Mucosa of rectum (tissue), 2 donors: ENCODE results near the gene ADGRB3.

Source experiments
- H3K27ac ChIP-seq, 2 donors: one replicate each; pipeline ENCODE4 v1.7.0; 2013; ENCODE audit warnings: inconsistent platforms in 2 of 2, low read depth in 2 of 2, low read length in 2 of 2
- H3K27me3 ChIP-seq, 2 donors: one replicate each; pipeline ENCODE4 v1.7.0; 2013; ENCODE audit warnings: low read length in 2 of 2; ENCODE audit not compliant: control insufficient read depth in 2 of 2, insufficient read depth in 2 of 2
- H3K36me3 ChIP-seq, 2 donors: one replicate each; pipeline ENCODE4 v1.7.0; 2013; ENCODE audit warnings: low read length in 2 of 2; ENCODE audit not compliant: control insufficient read depth in 2 of 2, insufficient read depth in 2 of 2
- H3K4me1 ChIP-seq, 2 donors: one replicate each; pipeline ENCODE4 v1.7.0; 2013; ENCODE audit warnings: low read length in 2 of 2, mild to moderate bottlenecking in 1 of 2; ENCODE audit not compliant: control insufficient read depth in 2 of 2, insufficient read depth in 2 of 2
- H3K4me3 ChIP-seq, 2 donors: one replicate each; pipeline ENCODE4 v1.7.0; 2013; ENCODE audit warnings: low read length in 2 of 2
- H3K9ac ChIP-seq, 2 donors: one replicate each; pipeline ENCODE4 v1.7.0; 2013; ENCODE audit warnings: low read length in 2 of 2, low read depth in 1 of 2, mild to moderate bottlenecking in 1 of 2
- H3K9me3 ChIP-seq, 2 donors: one replicate each; pipeline ENCODE4 v1.7.0; 2013; ENCODE audit warnings: low read length in 2 of 2; ENCODE audit not compliant: control insufficient read depth in 2 of 2
- donor health status: healthy.
- donor health status: Normal muscosa, but diverticular disease.

Gene ADGRB3

GRCh38 chr6:69392745-69393144, 757.7 kb downstream of the ADGRB3 start:
- no peaks in the 10 kb centered on the region for H3K27me3 ChIP-seq
- no peaks in the 10 kb centered on the region for H3K4me1 ChIP-seq
- H3K36me3 ChIP-seq, result no peaks in the 10 kb centered on the region
- no peak overlapping the region for H3K27ac ChIP-seq
- H3K9ac ChIP-seq, result no peak overlapping the region
- no peaks in the 10 kb centered on the region for H3K9me3 ChIP-seq
- no peak overlapping the region for H3K4me3 ChIP-seq

DNA sequence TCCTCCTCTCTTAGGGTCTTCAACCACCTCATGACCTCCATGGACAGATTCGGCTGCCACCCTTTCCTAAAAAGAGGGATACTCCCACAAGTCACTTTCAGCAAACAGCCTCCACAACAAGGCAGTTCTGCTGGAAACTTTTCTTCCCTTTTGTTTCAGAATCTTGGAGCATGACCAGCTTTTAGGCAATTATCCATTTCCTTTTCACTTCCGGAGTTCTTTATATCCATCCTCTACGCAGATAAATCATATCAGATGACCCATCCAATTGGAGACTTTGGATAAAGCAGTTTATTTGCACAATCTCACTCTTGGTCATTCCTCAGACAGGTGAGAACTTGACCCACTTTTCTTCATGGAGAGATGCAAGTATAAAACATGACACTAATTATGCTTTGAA, 763.2 kb downstream of the ADGRB3 start:
- no peak overlapping the region for H3K27ac ChIP-seq
- no peak overlapping the region for H3K9ac ChIP-seq
- no peaks in the 10 kb centered on the region for H3K4me1 ChIP-seq
- H3K27me3 ChIP-seq, result no peaks in the 10 kb centered on the region
- no peaks in the 10 kb centered on the region for H3K36me3 ChIP-seq
- no peaks in the 10 kb centered on the region for H3K9me3 ChIP-seq
- no peak overlapping the region for H3K4me3 ChIP-seq

DNA sequence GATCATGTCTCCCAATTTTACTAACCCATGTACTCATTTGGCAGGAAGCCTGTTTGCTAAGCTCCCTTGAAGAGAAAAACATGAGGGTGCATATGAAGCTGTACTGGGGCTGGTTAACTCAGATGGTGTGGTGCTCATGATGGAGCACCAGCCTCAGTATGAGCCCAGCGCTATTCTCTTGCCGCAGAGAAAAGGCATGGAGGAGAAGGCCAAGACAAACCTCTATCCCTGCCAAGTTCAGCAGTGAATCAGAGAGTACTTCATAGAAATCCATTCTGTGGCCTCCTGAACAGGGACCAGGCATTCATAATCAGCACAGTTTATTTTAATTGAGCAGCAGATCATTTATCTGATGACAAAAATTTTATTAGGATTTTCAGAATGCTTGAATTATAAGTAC, 763.6 kb downstream of the ADGRB3 start:
- H3K9me3 ChIP-seq, result no peaks in the 10 kb centered on the region
- no peaks in the 10 kb centered on the region for H3K27me3 ChIP-seq
- H3K36me3 ChIP-seq, result no peaks in the 10 kb centered on the region
- no peaks in the 10 kb centered on the region for H3K4me1 ChIP-seq
- H3K9ac ChIP-seq, result no peak overlapping the region
- H3K4me3 ChIP-seq, result no peak overlapping the region
- no peak overlapping the region for H3K27ac ChIP-seq

GRCh38 chr6:69408886-69409285, 773.8 kb downstream of the ADGRB3 start:
- Histone ChIP-seq H3K9ac (no peak overlapping the region), H3K4me3 (no peak overlapping the region), H3K27me3 (no peaks in the 10 kb centered on the region), H3K36me3 (no peaks in the 10 kb centered on the region), H3K4me1 (no peaks in the 10 kb centered on the region), H3K9me3 (no peaks in the 10 kb centered on the region), H3K27ac (no peak overlapping the region)

- no peak overlapping the region for H3K9ac ChIP-seq
- H3K27me3 ChIP-seq, result no peaks in the 10 kb centered on the region
- H3K9me3 ChIP-seq, result no peaks in the 10 kb centered on the region
- no peaks in the 10 kb centered on the region for H3K36me3 ChIP-seq
- H3K27ac ChIP-seq, result no peak overlapping the region
- no peaks in the 10 kb centered on the region for H3K4me1 ChIP-seq
- H3K4me3 ChIP-seq, result no peak overlapping the region
Measured at GRCh38 chr6:69416776-69417175, 781.7 kb downstream of the ADGRB3 start.

DNA sequence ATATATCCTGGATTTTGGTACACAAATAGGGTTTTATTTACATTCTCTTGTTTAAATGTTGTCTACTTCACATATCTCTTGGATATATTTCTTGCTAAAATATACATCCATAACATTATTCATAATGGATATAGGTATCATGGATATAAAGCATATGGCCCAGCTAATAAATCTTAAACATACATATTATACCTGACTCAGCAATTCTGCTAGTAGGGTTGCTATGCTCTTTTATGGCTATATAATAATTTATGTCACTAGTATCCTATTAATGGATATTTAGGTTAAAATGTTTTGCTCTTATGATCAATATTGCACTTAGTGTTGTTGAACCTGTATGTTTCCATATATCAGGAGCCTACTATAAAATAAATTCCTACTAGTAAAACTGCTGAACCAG, 786.2 kb downstream of the ADGRB3 start:
- Histone ChIP-seq H3K9ac (no peak overlapping the region), H3K27me3 (no peaks in the 10 kb centered on the region), H3K4me1 (no peaks in the 10 kb centered on the region), H3K4me3 (no peak overlapping the region), H3K27ac (no peak overlapping the region), H3K36me3 (no peaks in the 10 kb centered on the region), H3K9me3 (no peaks in the 10 kb centered on the region)

DNA sequence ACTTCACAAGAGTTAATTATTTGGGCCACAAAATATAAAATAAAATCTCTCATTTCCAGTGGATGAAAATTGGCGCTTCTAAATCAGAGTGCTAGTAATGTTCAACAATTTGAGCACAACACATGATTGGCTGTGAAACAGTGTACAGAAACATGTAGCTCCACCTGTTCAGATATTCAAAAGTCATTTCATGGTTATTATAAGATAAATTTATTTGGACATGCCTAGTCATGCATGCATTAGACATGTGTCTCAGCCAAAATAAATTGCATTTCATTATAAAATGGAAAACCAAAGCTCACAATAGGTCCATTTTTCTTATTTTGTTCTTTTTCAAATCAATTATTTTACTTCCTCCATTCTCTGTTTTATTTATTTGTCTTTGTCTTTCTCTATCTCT, 786.9 kb downstream of the ADGRB3 start:
- Histone ChIP-seq H3K9ac (no peak overlapping the region), H3K27me3 (no peaks in the 10 kb centered on the region), H3K9me3 (no peaks in the 10 kb centered on the region), H3K27ac (no peak overlapping the region), H3K4me3 (no peak overlapping the region), H3K36me3 (no peaks in the 10 kb centered on the region), H3K4me1 (no peaks in the 10 kb centered on the region)

- Histone ChIP-seq H3K27me3 (no peaks in the 10 kb centered on the region), H3K4me1 (no peaks in the 10 kb centered on the region), H3K36me3 (no peaks in the 10 kb centered on the region), H3K27ac (no peak overlapping the region), H3K4me3 (no peak overlapping the region), H3K9me3 (no peaks in the 10 kb centered on the region), H3K9ac (no peak overlapping the region)
Measured at GRCh38 chr6:69422475-69422874, 787.4 kb downstream of the ADGRB3 start.

- no peak overlapping the region for H3K9ac ChIP-seq
- H3K27me3 ChIP-seq, result no peaks in the 10 kb centered on the region
- no peaks in the 10 kb centered on the region for H3K9me3 ChIP-seq
- no peaks in the 10 kb centered on the region for H3K36me3 ChIP-seq
- no peak overlapping the region for H3K27ac ChIP-seq
- H3K4me3 ChIP-seq, result no peak overlapping the region
- H3K4me1 ChIP-seq, result no peaks in the 10 kb centered on the region
Measured at GRCh38 chr6:69423785-69424184, 788.7 kb downstream of the ADGRB3 start.

GRCh38 chr6:69424581-69424980, 789.5 kb downstream of the ADGRB3 start:
- no peaks in the 10 kb centered on the region for H3K36me3 ChIP-seq
- no peaks in the 10 kb centered on the region for H3K4me1 ChIP-seq
- H3K9ac ChIP-seq, result no peak overlapping the region
- no peak overlapping the region for H3K4me3 ChIP-seq
- H3K27ac ChIP-seq, result no peak overlapping the region
- no peaks in the 10 kb centered on the region for H3K9me3 ChIP-seq
- no peaks in the 10 kb centered on the region for H3K27me3 ChIP-seq

DNA sequence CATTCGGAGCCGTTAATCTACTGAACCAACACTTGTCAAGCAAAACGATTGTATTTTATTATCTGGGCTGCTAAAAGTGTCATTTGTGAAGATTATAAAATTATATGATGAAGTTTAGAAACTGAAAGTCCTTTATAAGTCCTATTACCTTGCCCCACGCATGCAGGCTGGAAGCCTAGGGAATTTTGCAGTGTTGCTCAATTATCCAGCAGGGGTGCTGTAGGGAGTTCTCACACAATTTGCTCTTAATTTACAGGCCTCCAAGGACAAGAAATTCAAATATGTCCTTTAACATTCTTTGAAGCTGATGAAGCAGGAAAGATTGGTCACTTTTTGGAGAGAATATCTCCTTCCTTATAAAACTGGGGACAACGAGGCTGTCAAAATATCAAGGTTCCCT, 792.8 kb downstream of the ADGRB3 start:
- Histone ChIP-seq H3K4me1 (no peaks in the 10 kb centered on the region), H3K9ac (no peak overlapping the region), H3K27me3 (no peaks in the 10 kb centered on the region), H3K4me3 (no peak overlapping the region), H3K27ac (no peak overlapping the region), H3K9me3 (no peaks in the 10 kb centered on the region), H3K36me3 (no peaks in the 10 kb centered on the region)
